Fibroblast of mammary gland (primary cell): ENCODE measurements around the gene PFN3.

Experiments used
- DNase-seq: peaks from one replicate; pipeline ENCODE4 v3.0.0-alpha.2; 2010; ENCODE audit warnings: low read depth
- H3K4me3 ChIP-seq: 2 replicates; pipeline ENCODE4 v1.5.1; 2011; ENCODE audit warnings: low read depth, mild to moderate bottlenecking, low read length, moderate library complexity; ENCODE audit not compliant: control insufficient read depth
- CTCF ChIP-seq: conservative IDR thresholded peaks from 2 replicates; pipeline ENCODE4 v1.5.1; 2011; ENCODE audit warnings: low read depth, low read length, inconsistent platforms; ENCODE audit not compliant: control insufficient read depth, insufficient read depth

Gene PFN3

GRCh38 chr5:177389241-177390169 is 11.0 kb downstream of the PFN3 start:
- no peak for TF ChIP-seq CTCF
- peak; percentile 96 for DNase-seq
- H3K4me3 ChIP-seq, result no peak overlapping the region

GRCh38 chr5:177388521-177389052 is 11.9 kb downstream of the PFN3 start:
- H3K4me3 ChIP-seq, result no peak overlapping the region
- DNase-seq, result no peak
- TF ChIP-seq CTCF, result no peak

GRCh38 chr5:177387405-177387804 is 13.1 kb downstream of the PFN3 start:
- H3K4me3 ChIP-seq, result no peak overlapping the region
- no peak for TF ChIP-seq CTCF
- no peak for DNase-seq

GRCh38 chr5:177386542-177386941 is 13.9 kb downstream of the PFN3 start:
- no peak for TF ChIP-seq CTCF
- DNase-seq, result no peak
- H3K4me3 ChIP-seq, result no peak overlapping the region

- H3K4me3 ChIP-seq, result no peak overlapping the region
- TF ChIP-seq CTCF, result no peak
- DNase-seq, result no peak
These were observed 14.7 kb downstream of the PFN3 start for GRCh38 chr5:177385720-177386119.

GRCh38 chr5:177384134-177384533 is 16.3 kb downstream of the PFN3 start, which contains the start of gene SLC34A1:
TSS of gene SLC34A1 (plus strand) at chr5:177384434. CDS start at chr5:177385742, 1,308 bp downstream.
- DNase-seq, result no peak
- no peak for TF ChIP-seq CTCF
- H3K4me3 ChIP-seq, result no peak within 1 kb of the TSS

- no peak for TF ChIP-seq CTCF
- H3K4me3 ChIP-seq, result no peak overlapping the region
- no peak for DNase-seq
These were observed 17.3 kb downstream of the PFN3 start for GRCh38 chr5:177383181-177383580.
